GM19463 (cell line): Measurements from ENCODE around the gene SERINC2.
"Not testable (repeated sequence)": the region's sequence is repeated elsewhere in the genome, so short reads cannot be mapped to it uniquely, and the experiment has no call there.

Source experiments
- ATAC-seq: cut with Tn5 transposase; IDR thresholded peaks from one replicate; pipeline ENCODE4 v1.9.1; 2021; ENCODE audit warnings: mild to moderate bottlenecking, moderate library complexity; ENCODE audit not compliant: unreplicated experiment

SERINC2 gene

GRCh38 chr1:31460027-31460426 lies 47.0 kb downstream of the SERINC2 start:
- no peak for ATAC-seq

GRCh38 chr1:31467005-31467674 lies 54.1 kb downstream of the SERINC2 start:
- ATAC-seq: no peak

- ATAC-seq: no peak
These were observed 57.8 kb downstream of the SERINC2 start for GRCh38 chr1:31470794-31471315.

GRCh38 chr1:31471452-31472313 lies 58.7 kb downstream of the SERINC2 start:
- not testable (repeated sequence) for ATAC-seq

GRCh38 chr1:31472314-31472651 lies 59.3 kb downstream of the SERINC2 start:
- ATAC-seq: not testable (repeated sequence)

GRCh38 chr1:31472673-31473072 lies 59.7 kb downstream of the SERINC2 start:
- ATAC-seq: not testable (repeated sequence)

- not testable (repeated sequence) for ATAC-seq
These were observed 60.5 kb downstream of the SERINC2 start for GRCh38 chr1:31473508-31473907.

GRCh38 chr1:31474567-31474966 lies 61.6 kb downstream of the SERINC2 start:
- not testable (repeated sequence) for ATAC-seq

GRCh38 chr1:31476891-31477846 lies 64.2 kb downstream of the SERINC2 start:
- peak; percentile 84 for ATAC-seq

GRCh38 chr1:31478167-31478566 lies 65.2 kb downstream of the SERINC2 start:
- ATAC-seq: no peak

GRCh38 chr1:31479811-31480210 lies 66.8 kb downstream of the SERINC2 start:
- ATAC-seq: no peak

- not testable (repeated sequence) for ATAC-seq
These were observed 67.4 kb downstream of the SERINC2 start for GRCh38 chr1:31480426-31480825.

- ATAC-seq: peak; percentile 35
These were observed 69.5 kb downstream of the SERINC2 start for GRCh38 chr1:31482482-31483011.

GRCh38 chr1:31483012-31483946 lies 70.3 kb downstream of the SERINC2 start:
- ATAC-seq: peak; percentile 74
